HL-60/S4 (cell line): ENCODE measurements around the gene DYRK1B.
"Not testable (repeated sequence)": the region's sequence is repeated elsewhere in the genome, so short reads cannot be mapped to it uniquely, and the experiment has no call there.

Source experiments
- in situ Hi-C: fragments of 300-500 bp; cut with MboI; formaldehyde crosslinking; loops from 2 replicates; pipeline ENCODE4 v1.14.3; 2022; ENCODE audit warnings: low sequenced_read_pairs

Gene DYRK1B

DNA sequence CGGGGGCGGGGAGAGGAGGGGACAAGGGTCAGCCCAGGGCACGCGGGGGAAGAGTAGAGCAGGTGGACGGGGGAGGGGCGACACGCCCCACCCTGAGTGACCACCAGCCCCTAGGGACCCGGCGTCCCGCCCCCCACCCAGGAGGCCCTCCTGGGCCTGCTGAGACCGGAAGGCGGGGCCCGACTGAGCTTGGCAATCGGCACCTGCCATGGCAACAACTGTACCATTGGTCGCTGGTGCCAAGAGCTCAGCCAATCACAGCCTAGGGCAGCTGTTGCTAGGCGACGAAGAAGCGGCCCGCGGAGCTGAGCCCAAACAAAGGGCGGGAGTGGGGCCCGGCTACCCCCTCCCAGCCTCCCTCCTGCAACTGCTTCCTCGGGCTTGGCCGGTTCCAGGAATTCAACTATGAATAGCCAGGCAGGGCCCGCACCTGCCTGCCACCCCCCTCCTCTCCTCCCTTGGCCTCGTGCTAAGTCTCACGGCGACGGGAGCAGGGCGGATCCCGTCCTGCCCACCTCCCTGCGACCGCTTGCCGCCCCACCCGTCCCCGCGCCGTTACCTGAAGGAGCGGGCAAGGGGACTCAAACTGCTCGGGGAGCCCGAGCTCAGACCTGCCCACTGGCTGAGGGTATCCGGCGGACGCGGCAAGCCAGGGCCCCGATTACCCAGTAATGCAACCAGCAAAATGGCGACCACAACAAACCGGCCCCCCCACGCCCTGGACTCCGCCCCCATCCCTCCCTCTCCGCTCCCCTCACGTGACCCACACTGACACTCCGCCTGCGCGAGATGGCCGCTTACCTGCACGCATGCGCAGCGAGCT, at the start of gene DYRK1B:
Gene DYRK1B (minus strand): TSS at position 699 of the 823 bp plus-strand sequence. CDS start 2,295 bp downstream, outside the sequence.
- in situ Hi-C loops: no loop called here

DNA sequence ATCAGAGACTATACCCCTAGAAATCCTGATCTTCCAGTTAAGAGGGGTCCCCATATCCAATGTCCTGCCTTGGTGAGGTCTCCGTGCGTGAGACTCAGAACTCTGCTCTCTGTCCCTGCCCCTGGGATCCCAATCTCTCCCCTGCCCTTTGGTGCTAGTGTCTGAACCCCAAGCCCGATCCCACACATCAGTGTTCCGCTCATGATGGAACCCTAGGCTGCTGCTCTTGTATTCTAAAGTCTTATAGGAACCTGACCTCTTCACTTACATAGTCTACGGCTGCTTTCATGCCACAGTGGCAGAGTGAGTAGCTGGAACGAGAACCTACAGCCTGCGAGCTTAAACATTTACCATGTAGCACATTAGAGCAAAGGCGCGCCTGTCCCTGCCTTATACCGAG, 48.7 kb upstream of the DYRK1B start:
- in situ Hi-C loops: not testable (repeated sequence)

DNA sequence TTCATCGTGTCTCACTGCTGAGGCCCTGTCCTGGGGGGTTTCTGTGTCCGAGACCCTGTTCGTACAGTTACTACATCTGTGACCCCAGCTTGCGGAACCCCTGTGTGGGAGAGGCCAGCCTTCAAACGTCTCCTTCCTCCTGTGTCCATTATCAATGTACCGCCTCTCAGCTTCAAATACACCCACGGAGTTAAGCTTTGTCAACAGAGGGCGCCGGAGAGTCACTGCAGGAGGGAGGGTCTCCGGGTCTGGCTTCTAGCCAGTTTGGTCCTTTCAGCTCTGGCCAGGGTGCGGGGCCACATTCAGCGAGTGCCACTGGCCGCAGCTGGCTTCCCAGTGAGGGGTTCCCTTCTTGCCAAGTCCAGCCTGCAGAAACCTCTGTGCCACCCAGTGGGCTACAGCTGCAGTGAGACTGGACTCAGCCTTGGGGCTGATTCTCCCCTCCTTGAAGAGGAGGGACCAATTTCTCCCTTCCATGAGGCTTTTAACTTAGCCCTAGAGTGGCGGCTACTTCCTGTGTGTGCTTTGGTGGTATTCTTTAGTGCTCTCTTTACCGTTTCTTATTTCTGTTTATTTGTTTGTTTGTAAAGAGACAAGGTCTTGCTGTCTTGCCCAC, 47.6 kb upstream of the DYRK1B start:
- in situ Hi-C loops: not testable (repeated sequence)

DNA sequence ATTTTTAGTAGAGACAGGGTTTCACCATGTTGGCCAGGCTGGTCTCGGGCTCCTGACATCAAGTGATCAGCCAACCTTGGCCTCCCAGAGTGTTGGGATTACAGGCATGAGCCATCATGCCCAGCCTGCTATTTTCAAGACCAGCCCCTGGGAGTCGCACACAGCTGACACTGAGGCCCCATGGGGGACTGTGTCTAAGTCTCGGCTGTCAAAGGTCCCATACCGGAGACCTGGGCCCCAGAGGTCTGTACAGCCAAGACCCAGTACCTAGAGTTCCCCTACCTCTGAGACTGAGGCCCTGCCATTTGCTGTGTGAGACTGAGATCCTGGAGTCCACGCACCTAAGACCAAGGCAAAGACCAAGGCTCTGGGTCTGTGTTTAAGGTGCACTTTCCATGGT, 46.3 kb upstream of the DYRK1B start:
- in situ Hi-C loops: not testable (repeated sequence)

DNA sequence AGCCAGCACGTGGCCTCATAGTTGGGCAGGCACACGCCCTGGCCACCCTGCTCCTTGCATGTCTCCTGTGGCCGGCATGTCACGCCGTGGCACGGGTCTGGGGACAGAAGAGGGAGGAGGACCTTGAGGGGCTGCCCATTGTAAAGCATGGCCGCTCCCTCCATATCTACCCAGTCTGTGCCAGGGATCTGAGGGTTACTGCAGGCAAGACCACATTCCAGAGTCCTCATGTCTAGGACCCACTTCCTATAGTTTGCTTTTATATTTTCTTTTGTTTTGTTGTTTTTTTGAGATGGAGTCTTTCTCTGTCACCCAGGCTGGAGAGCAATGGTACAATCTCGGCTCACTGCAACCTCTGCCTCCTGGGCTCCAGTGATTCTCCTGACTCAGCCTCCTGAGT, 45.8 kb upstream of the DYRK1B start:
- in situ Hi-C loops: not testable (repeated sequence)

DNA sequence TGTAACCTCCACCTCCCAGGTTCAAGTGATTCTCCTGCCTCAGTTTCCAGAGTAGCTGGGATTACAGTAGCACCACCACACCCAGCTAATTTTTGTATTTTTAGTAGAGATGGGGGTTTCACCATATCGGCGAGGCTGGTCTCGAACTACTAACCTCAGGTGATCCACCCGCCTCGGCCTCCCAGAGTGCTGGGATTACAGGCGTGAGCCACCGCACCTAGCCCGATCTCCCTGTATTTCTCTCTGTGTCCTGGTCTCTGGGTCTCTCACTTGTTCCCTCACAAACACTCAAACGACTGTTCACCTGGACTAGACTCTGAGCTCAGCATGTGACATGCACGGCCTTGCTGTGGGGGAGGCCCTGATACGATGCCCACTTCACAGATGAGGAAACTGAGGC, 44.9 kb upstream of the DYRK1B start:
- in situ Hi-C loops: not testable (repeated sequence)

DNA sequence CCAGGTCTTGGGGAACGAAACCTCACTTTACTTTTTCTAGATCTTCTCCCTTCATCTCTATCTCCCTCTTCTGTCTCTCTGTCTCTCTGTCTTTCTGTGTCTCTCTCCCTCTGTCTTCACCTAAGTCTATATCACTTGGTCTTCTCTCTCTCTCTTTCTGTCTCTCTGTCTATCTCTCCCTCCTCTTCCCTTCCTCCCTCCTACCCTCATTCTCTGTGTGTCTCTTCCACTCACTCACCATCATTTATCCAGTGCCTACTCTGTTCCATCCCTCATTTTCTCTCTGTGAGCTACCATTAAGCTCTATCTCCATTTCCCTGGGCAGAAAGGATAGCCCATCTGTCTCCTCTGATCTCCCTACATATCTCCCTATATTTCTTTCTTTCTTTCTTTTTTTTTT, 44.4 kb upstream of the DYRK1B start:
- in situ Hi-C loops: no loop called here

DNA sequence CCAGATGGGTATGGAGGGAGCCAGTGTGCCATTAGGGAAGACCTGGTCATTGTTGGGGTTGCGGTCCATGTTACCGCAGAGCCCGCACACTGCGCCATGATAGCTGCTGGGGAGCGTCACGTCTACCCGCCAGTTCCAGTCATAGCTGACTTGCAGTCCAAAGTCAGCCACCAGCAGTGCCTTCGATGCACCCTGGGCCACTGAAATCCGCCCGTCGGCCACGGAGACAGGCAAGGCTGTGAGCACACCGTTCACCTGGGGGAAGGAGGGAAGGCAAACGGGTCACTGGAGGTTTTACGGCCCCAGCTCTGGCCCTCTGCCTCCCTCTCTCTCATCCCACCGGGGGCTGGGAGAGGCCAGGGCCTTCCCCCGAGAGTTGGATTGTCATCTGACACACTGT, 44.0 kb upstream of the DYRK1B start:
- in situ Hi-C loops: not testable (repeated sequence)

DNA sequence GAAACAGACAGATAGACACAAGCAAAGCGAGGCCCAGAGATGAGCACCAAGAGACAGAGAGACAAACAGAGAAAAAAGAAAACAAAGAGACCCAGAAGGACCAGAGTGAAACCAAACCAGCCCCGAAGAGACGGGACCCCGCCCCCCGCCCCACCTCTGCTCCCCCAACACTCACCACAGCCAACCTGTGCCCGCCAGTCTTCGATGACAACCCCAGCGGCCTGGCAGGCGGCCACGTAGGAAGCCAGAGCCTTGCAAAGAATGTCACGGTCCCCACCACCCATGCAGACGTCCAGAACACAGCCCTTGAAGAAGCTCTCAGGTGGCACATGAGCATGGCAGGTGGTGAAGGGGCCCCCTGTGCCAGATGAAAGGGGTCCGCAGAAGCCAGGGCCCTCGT, 43.5 kb upstream of the DYRK1B start:
- in situ Hi-C loops: not testable (repeated sequence)

DNA sequence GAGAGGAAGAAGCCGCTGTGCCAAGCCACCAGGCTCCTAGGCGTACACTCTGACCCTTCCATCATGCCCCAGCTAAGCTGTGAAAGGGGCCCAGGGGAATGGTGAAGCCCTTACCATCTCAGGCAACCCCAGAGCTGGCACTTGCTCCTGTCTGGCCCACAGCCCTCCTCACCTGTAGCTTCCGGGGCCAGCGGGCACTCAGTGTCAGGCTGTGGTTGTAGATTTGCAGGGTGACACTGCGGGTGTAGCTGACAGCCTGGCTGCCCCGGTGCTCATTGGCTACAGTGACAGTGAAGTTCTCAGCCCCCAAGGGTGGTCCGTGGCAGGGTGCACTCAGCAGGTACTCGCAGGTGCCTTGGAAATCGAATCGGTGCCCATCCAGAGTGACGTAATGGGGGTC, 42.5 kb upstream of the DYRK1B start:
- in situ Hi-C loops: not testable (repeated sequence)

DNA sequence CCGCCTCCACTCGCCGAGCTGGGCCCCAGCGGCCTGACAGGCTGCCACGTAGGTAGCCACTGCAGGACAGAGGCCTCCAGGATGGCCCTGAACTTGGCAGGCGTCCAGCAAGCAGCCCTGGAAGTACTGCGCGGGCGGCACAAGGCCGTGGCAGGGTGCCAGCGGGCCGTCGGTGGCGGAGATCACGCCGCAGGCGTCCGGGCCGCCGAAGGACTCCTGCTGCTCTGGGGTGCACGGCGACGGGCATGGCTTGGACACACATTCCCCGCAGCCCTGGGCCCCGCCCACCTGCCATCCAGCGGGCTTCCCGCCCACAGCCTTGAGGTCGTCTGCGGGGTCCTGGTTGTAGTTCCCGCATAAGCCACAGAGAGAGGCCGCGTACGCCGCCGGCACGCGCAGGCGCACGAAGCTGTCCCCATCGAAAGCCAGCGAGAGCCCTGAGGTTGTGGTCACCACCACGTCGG, 41.5 kb upstream of the DYRK1B start:
- in situ Hi-C loops: not testable (repeated sequence)

DNA sequence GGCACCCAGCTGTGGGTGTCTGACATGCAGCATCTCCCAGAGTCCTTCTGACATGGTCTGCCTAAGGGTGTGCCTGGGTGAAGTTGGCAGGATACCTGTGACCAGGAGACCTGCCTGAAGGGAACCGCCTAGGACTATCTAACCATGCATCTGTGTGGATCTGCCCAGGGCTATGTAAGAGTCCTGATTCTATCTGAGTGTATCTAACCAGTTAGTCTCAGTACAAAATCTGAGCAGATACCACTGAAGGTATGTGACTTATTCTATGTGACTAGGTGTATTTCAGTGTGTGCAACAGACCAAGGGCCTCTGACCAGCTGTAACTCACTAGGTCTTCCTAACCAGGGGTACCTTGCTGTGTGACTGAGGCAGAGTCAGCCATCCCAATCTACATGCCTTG, 40.4 kb upstream of the DYRK1B start:
- in situ Hi-C loops: no loop called here

DNA sequence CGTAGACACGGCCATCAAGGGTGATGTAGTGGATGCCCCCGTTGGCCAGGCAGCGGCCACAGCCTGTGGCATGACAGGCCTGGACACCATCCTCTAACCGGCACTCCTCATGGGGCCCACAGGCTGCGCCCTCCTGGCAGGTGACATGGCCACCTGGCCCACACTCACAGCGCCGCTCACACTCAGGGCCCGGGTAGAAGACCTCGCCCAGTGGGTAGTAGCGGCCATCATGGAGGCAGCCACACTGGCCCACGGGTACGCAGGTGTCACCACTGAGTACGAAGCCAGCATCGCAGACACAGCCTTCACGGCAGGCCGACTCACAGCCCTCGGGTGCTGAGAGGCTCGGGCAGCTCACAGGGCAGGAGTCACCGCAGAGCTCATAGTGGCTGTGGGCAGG, 39.4 kb upstream of the DYRK1B start:
- in situ Hi-C loops: no loop called here

DNA sequence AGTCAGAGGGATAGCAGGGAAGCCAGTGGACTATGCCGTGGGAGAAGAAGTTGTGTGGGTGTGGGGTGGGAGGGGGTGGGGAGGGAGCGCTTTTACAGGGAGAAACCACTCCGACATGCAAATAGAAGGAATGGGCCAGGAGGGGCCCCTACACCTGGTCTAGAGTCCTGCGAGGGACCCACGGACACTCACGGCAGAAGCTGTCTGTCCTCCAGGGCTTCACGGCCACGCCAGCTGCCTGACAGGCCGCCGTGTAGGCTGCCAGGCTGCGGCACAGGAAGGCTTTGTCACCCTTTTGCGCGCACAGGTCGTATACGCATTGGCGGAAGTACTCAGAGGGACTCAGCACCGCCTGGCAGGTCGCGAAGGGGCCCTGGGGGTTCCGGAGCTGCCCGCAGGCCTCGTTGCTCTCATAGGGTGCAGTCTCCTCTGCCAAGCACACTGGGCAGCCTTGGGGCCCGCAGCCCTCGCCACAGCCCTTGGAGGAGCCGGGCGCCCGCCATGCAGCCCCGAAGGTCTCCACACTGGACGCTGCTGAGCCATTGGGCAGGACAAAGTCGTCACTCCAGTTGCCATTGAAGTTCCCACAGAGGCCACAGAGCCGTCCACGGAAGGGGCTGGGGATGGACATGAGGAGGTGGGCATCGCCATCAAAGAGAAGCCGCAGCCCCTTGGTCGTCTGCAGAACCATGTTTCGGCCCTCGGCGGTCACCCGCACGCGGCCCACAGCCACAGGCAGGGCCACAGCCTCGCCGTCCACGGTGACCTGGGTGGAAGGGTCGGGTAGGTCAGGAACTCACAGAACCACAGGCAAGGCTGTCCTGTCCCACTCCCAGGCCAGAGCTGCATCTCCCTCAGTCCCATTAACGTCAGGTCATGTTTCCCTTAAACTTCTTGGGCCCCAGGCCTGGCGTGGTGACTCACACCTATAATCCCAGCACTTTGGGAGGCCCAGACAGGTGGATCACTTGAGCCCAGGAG, 38.2 kb upstream of the DYRK1B start:
- in situ Hi-C loops: no loop called here

DNA sequence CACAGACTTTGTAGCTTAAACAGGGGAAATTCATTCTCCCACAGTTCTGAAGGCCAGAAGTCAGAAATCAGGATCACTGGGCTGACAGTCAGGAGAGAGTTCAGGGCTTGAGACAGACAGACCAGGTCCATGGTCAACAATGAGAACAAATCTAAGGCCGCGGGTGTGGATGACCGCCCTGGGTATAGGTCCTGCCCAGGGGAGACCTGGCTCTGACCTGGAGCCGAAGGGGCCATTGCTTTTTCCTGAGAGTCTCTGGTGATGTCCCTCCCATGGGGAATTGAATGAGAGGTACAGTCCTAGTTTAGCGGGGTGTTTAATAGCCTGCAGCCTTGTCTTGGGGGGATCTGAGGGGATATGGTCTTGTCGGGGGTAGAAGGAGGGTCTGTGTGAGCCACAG, 37.4 kb upstream of the DYRK1B start:
- in situ Hi-C loops: no loop called here

DNA sequence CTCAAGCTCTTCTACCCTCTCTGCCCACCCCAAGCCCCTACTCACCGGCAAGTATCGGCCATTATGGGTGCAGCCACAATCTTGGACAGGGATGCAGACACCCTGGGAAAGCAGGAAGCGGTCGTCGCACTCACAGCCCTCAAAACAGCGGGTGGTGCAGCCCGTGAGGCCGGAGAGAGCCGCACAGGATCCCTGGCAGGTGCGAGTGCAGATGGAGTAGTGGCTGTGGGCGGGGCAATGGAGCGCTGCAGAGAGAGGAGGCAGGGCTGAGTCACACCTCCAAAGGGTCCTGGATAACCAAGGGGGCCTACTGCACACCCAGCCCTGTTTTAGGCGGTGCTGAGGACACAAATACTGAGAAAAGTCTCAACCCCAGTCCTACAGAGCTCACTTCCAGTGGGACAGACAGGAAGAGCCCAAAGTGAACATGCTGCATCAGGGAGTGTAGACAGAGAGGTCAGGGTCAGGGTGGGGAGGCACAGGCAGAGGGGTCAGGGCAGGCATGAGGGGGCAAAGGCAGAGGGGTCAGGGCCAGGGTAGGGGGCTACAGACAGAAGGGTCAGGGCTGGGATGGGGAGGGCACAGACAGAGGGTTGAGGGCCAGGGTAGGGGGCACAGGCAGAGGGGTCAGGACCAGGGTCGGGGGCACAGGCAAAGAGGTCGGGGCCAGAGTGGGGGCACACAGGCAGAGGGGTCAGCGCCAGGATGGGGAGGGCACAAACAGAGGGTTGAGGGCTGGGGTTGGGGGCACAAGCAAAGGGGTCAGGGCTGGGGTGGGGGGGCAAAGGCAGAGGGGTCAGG, 36.4 kb upstream of the DYRK1B start:
- in situ Hi-C loops: no loop called here

DNA sequence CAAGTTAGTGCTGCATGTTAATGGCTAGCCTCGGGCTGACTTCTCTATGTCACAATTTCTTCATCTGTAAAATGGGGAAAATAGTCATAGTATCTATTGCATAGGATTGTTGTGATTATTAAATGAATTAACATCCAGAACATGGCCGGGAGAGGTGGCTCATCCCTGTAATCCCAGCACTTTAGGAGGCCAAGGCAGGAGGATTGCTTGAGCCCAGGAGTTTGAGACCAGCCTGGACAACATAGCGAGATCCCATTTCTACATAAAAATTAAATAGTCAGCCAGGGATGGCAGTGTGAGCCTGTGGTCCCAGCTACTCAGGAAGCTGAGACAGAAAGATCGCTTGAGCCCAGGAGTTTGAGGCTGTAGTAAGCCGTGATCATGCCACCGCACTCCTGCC, 34.0 kb upstream of the DYRK1B start:
- in situ Hi-C loops: no loop called here

DNA sequence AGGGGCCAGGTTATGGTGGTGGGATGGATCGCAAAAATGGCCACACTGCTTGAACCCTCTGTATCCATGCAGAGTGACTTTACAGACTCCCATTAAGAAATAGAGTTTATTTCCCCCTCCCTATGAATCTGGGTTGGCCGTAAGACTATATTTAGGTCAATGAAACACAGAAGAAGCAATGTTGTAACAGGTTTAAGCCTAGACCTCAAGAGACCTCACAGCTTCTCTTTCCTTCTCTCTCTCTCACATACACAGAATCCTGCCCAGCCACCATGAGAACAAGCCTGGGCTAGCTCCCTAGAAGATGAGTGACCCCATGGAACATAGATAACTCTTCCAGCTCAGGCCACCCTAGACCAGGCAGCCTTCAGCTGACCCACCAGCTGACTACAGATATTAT, 33.2 kb upstream of the DYRK1B start:
- in situ Hi-C loops: no loop called here

DNA sequence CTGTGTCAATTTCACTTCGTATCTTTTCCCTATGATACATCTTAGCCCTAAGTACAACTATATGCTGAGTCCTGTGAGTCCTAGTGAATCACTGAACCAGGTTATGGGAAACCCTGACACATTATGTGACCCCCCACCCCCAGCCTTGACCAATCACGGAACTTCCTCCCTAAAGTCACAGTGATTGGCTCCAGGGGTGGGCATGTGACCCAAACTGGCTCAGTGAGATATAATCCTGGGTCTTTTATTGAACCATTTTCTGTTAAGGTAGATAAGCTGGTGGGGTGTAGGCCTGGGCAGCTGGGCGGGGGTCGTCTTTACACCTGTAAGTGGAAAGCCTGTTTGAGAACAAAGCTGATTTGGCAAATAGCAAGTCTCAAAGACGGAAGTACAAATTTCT, 32.0 kb upstream of the DYRK1B start:
- in situ Hi-C loops: no loop called here

DNA sequence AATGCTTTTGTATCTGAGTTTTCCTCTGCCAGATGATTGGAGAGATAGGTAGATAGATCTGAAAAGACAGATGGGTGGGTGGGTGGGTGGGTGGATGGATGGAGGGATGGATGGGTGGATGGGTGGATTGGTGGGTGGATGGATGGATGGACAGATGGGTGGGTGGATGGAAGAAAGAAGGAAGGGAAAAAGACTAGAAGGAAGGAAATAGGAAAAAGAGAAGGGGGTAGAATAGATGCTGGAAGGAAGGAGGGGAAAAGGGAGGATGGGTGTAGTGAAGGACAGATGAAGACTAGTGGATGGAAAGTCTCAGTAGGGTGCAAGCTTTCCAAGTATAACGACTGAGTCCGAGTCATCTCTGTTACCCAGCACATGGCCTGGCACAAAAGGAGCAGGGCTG, 31.2 kb upstream of the DYRK1B start:
- in situ Hi-C loops: no loop called here
